Tracheal epithelial cell (primary cell): ENCODE measurements around the gene ANKRD52. TPM values are rescaled to one million over a fixed set of nuclear protein-coding genes. Genes with fewer than 3 reads are reported as not detected.

ENCODE experiments used
- total RNA-seq: library from RNA; depleted of rRNA; stranded (reverse); fragments of >200 nt; gene quantifications from 2 replicates; pipeline ENCODE4 v1.2.1, GENCODE V29; 2014

Gene ANKRD52
- 15.3 and 20.7 TPM in 2 replicates for total RNA-seq

GRCh38 chr12:56258068-56258819, at the start of gene ANKRD52:
TSS of gene ANKRD52 (minus strand) at chr12:56258384. CDS start at chr12:56258269, 115 bp downstream.

GRCh38 chr12:56299853-56300643, 41.9 kb upstream of the ANKRD52 start, which contains the start of gene CS:
TSS of gene CS (minus strand) at chr12:56300330. CDS start at chr12:56300201, 129 bp downstream.

GRCh38 chr12:56266693-56267442, 8.7 kb upstream of the ANKRD52 start, which contains the start of gene COQ10A:
TSS of gene COQ10A (plus strand) at chr12:56266942. CDS start at chr12:56267119, 177 bp downstream.

GRCh38 chr12:56229916-56230431, 28.2 kb downstream of the ANKRD52 start, which contains the start of gene SLC39A5:
TSS of gene SLC39A5 (plus strand) at chr12:56230051. CDS start at chr12:56231275, 1,224 bp downstream.

GRCh38 chr12:56224102-56224701, 34.0 kb downstream of the ANKRD52 start, which contains the start of gene NABP2:
TSS of gene NABP2 (plus strand) at chr12:56224342. CDS start at chr12:56224857, 515 bp downstream.

GRCh38 chr12:56221757-56222530, 36.2 kb downstream of the ANKRD52 start, which contains the start of gene RNF41:
TSS of gene RNF41 (minus strand) at chr12:56221922. CDS start at chr12:56214047, 7,875 bp downstream.

GRCh38 chr12:56189099-56189917, 68.9 kb downstream of the ANKRD52 start, which contains the start of gene SMARCC2:
TSS of gene SMARCC2 (minus strand) at chr12:56189483. CDS start at chr12:56189461, 22 bp downstream.

Other genes starting within 250 kb of the ANKRD52 start
- gene IKZF4, start 237.3 kb downstream of the ANKRD52 start, total RNA-seq, result 0.24 TPM in 1 of 2 replicates, not detected in the other
- gene RPS26, start 216.5 kb downstream of the ANKRD52 start, total RNA-seq, result 233 and 674 TPM in 2 replicates
- 22.9 and 29.6 TPM in 2 replicates for gene ERBB3, start 178.2 kb downstream of the ANKRD52 start, total RNA-seq
- 169 and 181 TPM in 2 replicates for gene PA2G4, start 153.8 kb downstream of the ANKRD52 start, total RNA-seq
- 2,930 and 4,402 TPM in 2 replicates for gene RPL41, start 141.8 kb downstream of the ANKRD52 start, total RNA-seq
- gene ZC3H10, start 140.1 kb downstream of the ANKRD52 start, total RNA-seq, result 2.2 and 2.8 TPM in 2 replicates
- 241 and 358 TPM in 2 replicates for gene ESYT1, start 130.1 kb downstream of the ANKRD52 start, total RNA-seq
- 39.4 and 40.5 TPM in 2 replicates for gene MYL6B, start 105.8 kb downstream of the ANKRD52 start, total RNA-seq
- 400 and 1,602 TPM in 2 replicates for gene MYL6, start 100.0 kb downstream of the ANKRD52 start, total RNA-seq
- 17.4 and 18.1 TPM in 2 replicates for gene SMARCC2, start 68.9 kb downstream of the ANKRD52 start, total RNA-seq
- gene RNF41, start 36.5 kb downstream of the ANKRD52 start, total RNA-seq, result 117 and 128 TPM in 2 replicates
- 21.7 and 34.5 TPM in 2 replicates for gene NABP2, start 34.0 kb downstream of the ANKRD52 start, total RNA-seq
- not detected in 2 replicates for gene SLC39A5, start 28.3 kb downstream of the ANKRD52 start, total RNA-seq
- gene COQ10A, start 8.6 kb upstream of the ANKRD52 start, total RNA-seq, result 5.5 and 8.2 TPM in 2 replicates
- gene CS, start 41.9 kb upstream of the ANKRD52 start, total RNA-seq, result 113 and 157 TPM in 2 replicates
- gene CNPY2, start 57.6 kb upstream of the ANKRD52 start, total RNA-seq, result 67.6 and 106 TPM in 2 replicates
- 10.1 and 14.7 TPM in 2 replicates for gene PAN2, start 75.6 kb upstream of the ANKRD52 start, total RNA-seq
- gene IL23A, start 80.5 kb upstream of the ANKRD52 start, total RNA-seq, result 16.6 TPM in 1 of 2 replicates, not detected in the other
- 45.6 and 88.7 TPM in 2 replicates for gene STAT2, start 101.7 kb upstream of the ANKRD52 start, total RNA-seq
- not detected in 2 replicates for gene APOF, start 104.5 kb upstream of the ANKRD52 start, total RNA-seq
- gene TIMELESS, start 191.0 kb upstream of the ANKRD52 start, total RNA-seq, result 3.0 and 3.4 TPM in 2 replicates
- not detected in 2 replicates for gene MIP, start 196.3 kb upstream of the ANKRD52 start, total RNA-seq
- 0.96 and 1.1 TPM in 2 replicates for gene SPRYD4, start 210.2 kb upstream of the ANKRD52 start, total RNA-seq
- gene GLS2, start 229.8 kb upstream of the ANKRD52 start, total RNA-seq, result 3.1 and 11.3 TPM in 2 replicates